Calu3 (cell line): ENCODE measurements around the gene APLN. TPM values are rescaled to one million over a fixed set of nuclear protein-coding genes. Genes with fewer than 3 reads are reported as not detected.

Experiments used
- BruUV-seq: library from RNA; stranded (reverse); fragments of 400-500 nt; replicated peaks from 2 replicates; lab custom pipeline; 2021; lab: Mats Ljungman, UMichigan
- CTCF ChIA-PET: fragments of 300-600 bp; sonication (Branson Sonifier 250); formaldehyde crosslinking; loops from one replicate; lab custom pipeline; 2022; ENCODE audit warnings: antibody characterized with exemption; lab: Charles Lee
- DNase-seq: peaks from one replicate; pipeline ENCODE4 v3.0.0; 2022
- H3K27ac Mint-ChIP-seq: one replicate; pipeline ENCODE4 v1.8.0; 2022; ENCODE audit warnings: mixed read lengths; ENCODE audit not compliant: unreplicated experiment
- H3K27me3 Mint-ChIP-seq: one replicate; pipeline ENCODE4 v1.8.0; 2022; ENCODE audit warnings: mixed read lengths; ENCODE audit not compliant: unreplicated experiment
- H3K36me3 Mint-ChIP-seq: one replicate; pipeline ENCODE4 v1.8.0; 2022; ENCODE audit warnings: mild to moderate bottlenecking, moderate library complexity, mixed read lengths; ENCODE audit not compliant: insufficient read depth, unreplicated experiment
- H3K4me1 Mint-ChIP-seq: one replicate; pipeline ENCODE4 v1.8.0; 2022; ENCODE audit warnings: mild to moderate bottlenecking, low read depth, mixed read lengths; ENCODE audit not compliant: unreplicated experiment
- H3K4me3 Mint-ChIP-seq: one replicate; pipeline ENCODE4 v1.8.0; 2022; ENCODE audit warnings: mild to moderate bottlenecking, low read depth, moderate library complexity, mixed read lengths; ENCODE audit not compliant: unreplicated experiment
- H3K9me3 Mint-ChIP-seq: one replicate; pipeline ENCODE4 v1.8.0; 2022; ENCODE audit warnings: low read depth, mixed read lengths; ENCODE audit not compliant: unreplicated experiment
- intact Hi-C: fragments of 100-400 bp; cut with micrococcal nuclease; formaldehyde crosslinking; loops from one replicate; pipeline ENCODE4 v1.10.0; 2022; ENCODE audit not compliant: unreplicated experiment
- total RNA-seq: library from RNA; stranded (reverse); gene quantifications from 2 replicates; pipeline ENCODE4 v1.2.3, GENCODE V29; 2022
- TF ChIP-seq, protein P1 (sequence below): fragments of 200-600 bp; IDR thresholded peaks from one replicate; pipeline ENCODE4 v1.8.0; 2022; ENCODE audit warnings: antibody characterized with exemption; ENCODE audit not compliant: unreplicated experiment

The APLN gene
- total RNA-seq, 1 experiment from 2014 or later = 0.35 TPM

DNA sequence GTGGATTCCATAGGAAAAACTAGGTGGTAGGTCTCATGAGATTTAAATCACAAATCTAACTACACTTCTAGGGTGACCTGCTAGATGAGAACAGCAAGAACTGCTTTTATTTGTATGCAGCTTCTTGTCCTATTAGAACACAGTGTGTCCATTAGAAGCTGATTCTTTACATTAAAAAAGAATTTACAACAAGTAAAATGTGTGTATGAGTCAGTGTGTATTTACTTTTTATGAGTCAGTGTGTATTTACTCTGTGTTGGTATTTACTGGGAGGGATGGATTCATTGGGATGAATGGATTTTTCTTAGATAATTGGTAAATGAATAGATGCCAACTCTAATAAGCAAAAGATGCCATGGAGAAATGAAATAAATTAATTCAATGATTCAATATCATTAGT is 43.4 kb upstream of the APLN start:
- peaks cover 22% of the 10 kb centered on the region for H3K27me3 Mint-ChIP-seq
- H3K36me3 Mint-ChIP-seq = no peaks in the 10 kb centered on the region
- no peak overlapping the region for H3K27ac Mint-ChIP-seq
- BruUV-seq = no TSS peak
- DNase-seq = no peak
- CTCF ChIA-PET = no interaction called here
- TF ChIP-seq, protein P1, sequence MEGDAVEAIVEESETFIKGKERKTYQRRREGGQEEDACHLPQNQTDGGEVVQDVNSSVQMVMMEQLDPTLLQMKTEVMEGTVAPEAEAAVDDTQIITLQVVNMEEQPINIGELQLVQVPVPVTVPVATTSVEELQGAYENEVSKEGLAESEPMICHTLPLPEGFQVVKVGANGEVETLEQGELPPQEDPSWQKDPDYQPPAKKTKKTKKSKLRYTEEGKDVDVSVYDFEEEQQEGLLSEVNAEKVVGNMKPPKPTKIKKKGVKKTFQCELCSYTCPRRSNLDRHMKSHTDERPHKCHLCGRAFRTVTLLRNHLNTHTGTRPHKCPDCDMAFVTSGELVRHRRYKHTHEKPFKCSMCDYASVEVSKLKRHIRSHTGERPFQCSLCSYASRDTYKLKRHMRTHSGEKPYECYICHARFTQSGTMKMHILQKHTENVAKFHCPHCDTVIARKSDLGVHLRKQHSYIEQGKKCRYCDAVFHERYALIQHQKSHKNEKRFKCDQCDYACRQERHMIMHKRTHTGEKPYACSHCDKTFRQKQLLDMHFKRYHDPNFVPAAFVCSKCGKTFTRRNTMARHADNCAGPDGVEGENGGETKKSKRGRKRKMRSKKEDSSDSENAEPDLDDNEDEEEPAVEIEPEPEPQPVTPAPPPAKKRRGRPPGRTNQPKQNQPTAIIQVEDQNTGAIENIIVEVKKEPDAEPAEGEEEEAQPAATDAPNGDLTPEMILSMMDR = no peak
- H3K4me3 Mint-ChIP-seq = no peak overlapping the region
- no peaks in the 10 kb centered on the region for H3K9me3 Mint-ChIP-seq
- intact Hi-C loops = no loop called here
- H3K4me1 Mint-ChIP-seq = no peaks in the 10 kb centered on the region

DNA sequence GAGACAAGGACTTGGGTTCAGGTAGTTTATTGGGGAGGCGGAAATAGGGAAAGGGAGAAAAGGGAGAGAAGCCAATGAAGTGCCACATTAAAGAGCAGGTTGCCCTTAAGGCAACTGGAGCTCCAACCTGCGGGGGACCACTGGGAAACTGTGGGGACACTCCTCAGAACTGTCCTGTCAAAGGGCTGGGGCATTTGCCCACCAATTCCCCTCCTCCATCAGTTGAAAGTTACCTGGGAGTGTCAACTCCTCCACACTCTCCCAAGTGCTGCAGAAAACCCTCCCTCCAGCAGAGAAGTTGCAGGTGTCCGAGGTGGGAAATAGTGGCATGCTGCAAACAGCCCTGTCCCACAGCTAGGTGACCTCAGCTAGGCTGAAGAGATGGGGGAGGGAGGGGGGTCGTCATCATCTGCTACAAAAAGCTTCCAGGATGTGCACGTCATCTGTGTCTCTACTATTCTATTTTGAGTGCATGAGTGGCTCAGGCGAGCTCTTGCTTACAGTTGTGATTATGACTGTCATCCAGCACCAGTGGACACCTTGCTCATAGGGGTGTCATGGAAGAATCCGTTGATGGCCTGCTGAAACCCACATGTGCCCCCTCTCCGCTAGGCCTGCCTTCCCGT is 42.6 kb upstream of the APLN start:
- BruUV-seq = no TSS peak
- intact Hi-C loops = no loop called here
- DNase-seq = no peak
- TF ChIP-seq, protein P1 = no peak
- Mint-ChIP-seq H3K36me3 (no peaks in the 10 kb centered on the region), H3K9me3 (no peaks in the 10 kb centered on the region), H3K4me1 (no peaks in the 10 kb centered on the region), H3K27ac (no peak overlapping the region), H3K4me3 (no peak overlapping the region), H3K27me3 (peaks cover 22% of the 10 kb centered on the region)
- CTCF ChIA-PET = no interaction called here

DNA sequence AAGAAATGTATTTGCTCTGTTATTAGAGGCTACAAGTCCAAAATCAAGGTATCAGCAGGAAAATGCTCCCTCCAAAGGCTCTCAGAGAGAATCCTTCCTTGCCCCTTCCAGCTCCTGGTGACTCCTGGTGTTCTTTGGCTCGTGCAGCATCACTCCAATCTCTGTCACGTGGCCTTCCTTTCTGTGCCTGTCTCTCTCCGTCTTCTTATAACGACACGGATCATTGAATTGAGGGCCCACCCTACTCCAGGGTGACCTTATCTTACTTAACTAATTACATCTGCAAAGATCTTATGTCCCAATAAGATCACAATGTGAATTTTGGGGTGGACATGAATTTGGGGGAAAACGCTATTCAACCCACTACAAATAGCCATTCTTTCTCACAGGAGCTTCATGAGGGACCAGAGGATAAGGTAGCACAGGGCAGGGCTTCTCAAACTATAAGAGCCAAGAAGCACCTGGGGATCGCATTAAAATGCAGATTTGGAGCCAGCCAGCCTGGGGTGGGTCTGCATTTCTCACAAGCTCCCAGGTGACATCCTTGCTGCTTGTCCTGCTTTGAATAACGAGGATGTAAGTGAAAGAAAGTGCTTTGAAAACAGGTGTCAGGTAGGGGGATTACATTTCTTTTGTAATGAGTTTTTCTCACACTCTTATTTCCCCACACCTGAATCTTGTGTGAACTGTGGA is 41.9 kb upstream of the APLN start:
- no peaks in the 10 kb centered on the region for H3K9me3 Mint-ChIP-seq
- BruUV-seq = no TSS peak
- no peak for DNase-seq
- CTCF ChIA-PET = interaction anchor here (0.6 kb wide), 1 partner anchor 38 kb away, joined by 4 read pairs; no protein-coding TSS in a partner anchor
- H3K4me1 Mint-ChIP-seq = no peaks in the 10 kb centered on the region
- H3K36me3 Mint-ChIP-seq = no peaks in the 10 kb centered on the region
- no peak overlapping the region for H3K27ac Mint-ChIP-seq
- H3K27me3 Mint-ChIP-seq = peaks cover 22% of the 10 kb centered on the region
- intact Hi-C loops = no loop called here
- H3K4me3 Mint-ChIP-seq = no peak overlapping the region
- TF ChIP-seq, protein P1 = no peak

DNA sequence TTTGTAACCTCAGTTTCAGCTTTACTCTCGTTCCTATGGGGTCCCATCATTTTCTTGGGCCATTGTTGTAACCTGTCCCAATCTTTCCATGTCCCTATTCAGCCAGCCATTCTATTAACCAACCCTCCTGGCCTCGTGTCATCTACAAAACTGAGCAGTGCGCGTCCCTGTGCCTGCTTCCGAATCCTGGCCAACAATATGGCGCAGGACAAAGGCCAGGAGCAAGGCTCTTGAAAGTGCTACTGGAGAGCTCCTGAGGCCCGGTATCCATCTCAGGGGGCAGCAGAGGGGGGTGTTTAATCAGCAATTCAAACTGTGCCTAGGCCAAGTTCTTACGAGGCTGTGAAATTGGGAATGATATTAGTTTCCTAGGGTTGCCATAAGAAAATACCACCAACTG is 41.2 kb upstream of the APLN start:
- TF ChIP-seq, protein P1 = no peak
- Mint-ChIP-seq H3K4me1 (no peaks in the 10 kb centered on the region), H3K4me3 (no peak overlapping the region), H3K9me3 (no peaks in the 10 kb centered on the region), H3K36me3 (no peaks in the 10 kb centered on the region), H3K27me3 (peaks cover 22% of the 10 kb centered on the region), H3K27ac (no peak overlapping the region)
- CTCF ChIA-PET = interaction anchor here (0.6 kb wide), 1 partner anchor 39 kb away, joined by 4 read pairs; no protein-coding TSS in a partner anchor
- intact Hi-C loops = no loop called here
- DNase-seq = no peak
- BruUV-seq = no TSS peak
